GM19468 (cell line): Measurements from ENCODE around the gene IQCN.
"Not testable (repeated sequence)": the region's sequence is repeated elsewhere in the genome, so short reads cannot be mapped to it uniquely, and the experiment has no call there.

Experiments
- ATAC-seq: cut with Tn5 transposase; IDR thresholded peaks from one replicate; pipeline ENCODE4 v1.9.1; 2021; ENCODE audit warnings: mild to moderate bottlenecking, moderate library complexity, moderate number of reproducible peaks; ENCODE audit not compliant: unreplicated experiment; ENCODE audit errors: extremely low read depth

IQCN gene

DNA sequence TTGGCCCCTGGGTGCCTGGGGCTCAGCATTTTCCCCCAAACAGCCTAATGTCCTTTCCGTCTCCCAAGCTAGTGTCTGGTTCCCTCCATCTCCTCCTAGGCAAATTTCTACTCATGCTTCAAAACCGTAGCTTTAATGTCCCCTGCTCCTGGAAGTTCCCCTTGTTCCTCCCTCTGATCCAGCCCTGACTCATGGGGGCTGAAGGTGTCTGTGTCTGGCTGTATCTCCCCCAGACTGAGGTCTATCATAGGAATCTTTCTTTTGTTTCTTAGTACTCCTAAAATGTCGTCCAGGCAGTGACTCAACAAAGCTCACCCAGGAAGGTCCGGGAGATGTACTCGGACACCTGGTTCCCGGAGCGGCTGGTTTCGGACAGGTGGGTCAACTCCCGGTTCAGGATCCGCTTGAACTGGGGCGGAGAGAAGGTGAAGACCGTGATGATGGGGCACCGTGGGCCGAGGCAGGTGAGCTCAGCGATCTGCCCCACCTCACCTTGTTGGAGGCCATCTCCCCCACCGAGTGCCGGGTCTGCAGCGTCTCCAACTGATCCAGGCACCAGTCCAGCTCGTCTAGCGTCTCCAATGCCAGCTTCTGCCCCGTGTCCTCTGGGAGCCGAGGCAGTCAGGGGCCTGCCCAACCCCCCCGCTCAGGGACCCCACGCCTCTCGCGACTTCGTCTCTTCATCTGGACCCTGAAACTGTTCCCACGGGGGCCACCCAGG, 54.2 kb downstream of the IQCN start:
- no peak for ATAC-seq

DNA sequence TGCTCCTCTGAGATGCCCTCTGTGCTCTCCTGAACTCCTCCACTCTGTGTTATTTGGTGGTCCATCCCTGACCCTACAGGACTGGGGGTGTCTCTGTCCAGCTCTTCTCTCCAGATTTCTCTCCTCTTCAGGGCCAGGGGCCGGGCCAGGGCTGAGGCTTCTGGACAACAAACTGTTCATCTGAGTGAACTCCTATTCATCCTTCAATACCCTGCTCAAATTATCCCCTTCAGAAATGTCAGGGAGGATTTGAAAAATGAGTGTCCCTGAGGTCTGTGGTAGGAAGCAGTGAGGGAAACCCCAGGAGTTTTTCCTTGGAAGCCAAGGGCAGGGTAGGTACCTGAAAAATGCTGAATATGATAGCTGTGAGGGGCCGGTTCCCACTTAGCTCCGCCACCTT, 55.7 kb downstream of the IQCN start:
- no peak for ATAC-seq

- no peak for ATAC-seq
These were observed 56.1 kb downstream of the IQCN start for GRCh38 chr19:18218159-18218558.

DNA sequence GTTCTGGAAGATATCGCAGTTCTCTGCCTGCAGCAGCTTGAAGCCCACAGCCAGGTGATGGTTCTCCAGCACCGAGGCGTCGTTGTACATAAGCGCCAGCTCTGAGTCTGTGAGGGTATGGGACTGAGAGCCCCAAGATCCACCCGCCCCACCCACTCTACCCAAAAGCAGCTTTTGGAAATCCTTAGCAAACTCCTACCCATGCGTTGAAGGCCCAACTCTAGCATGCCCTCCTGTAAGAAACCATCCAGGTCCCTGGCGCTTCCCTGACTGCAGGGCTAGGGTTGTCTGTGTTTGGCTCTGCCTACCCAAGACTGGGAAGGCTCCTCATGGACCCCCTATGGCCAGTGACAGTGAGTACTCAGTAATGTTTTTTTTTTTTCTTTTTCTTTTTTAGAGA, 57.5 kb downstream of the IQCN start:
- ATAC-seq: no peak

DNA sequence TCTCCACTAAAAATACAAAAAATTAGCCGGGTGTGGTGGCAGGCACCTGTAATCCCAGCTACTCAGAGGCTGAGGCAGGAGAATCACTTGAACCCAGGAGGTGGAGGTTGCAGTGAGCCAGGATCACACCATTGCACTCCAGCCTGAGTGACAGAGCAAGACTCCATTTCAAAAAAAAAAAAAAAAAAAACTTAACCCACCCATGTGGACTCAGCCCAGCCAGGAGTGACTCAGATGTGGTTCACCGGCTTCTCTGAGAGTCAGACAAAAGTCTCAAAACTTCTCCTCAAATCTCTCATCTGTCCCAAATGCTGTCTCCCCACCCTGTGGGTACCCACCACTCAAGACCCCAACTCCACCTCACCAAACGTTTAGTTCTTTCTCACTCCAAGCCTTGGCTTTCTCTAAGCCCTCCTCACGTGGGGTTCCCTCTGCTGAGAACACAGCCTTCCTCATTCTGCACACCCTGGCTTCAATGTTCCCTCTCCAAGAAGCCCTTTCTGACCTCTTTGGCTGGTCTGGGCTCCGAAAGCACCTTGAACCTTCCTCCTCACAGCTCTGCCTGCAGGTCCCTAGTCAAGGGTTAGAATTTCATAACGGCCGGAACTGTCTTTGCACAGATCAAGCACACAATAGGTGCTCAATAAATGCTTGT, 59.3 kb downstream of the IQCN start:
- ATAC-seq: no peak

DNA sequence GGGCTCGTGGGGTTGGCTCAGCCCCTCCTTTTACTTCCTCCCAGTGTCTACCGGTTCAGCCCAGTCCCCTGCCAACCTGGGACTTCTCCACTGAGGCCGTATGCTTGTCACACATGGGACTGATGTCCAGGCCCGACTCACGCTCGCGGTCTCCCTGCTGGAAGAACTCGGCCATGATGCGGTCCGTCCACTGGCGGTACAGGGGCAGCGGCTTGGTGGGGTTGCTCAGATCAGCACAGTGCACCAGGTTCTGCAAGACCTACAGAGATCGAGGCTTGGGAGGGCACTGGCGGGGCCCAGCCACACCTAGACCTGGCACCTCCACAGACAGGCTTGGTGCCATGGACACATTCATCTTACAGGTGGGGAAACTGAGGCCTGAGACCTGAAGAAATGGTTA, 62.6 kb downstream of the IQCN start:
- no peak for ATAC-seq

DNA sequence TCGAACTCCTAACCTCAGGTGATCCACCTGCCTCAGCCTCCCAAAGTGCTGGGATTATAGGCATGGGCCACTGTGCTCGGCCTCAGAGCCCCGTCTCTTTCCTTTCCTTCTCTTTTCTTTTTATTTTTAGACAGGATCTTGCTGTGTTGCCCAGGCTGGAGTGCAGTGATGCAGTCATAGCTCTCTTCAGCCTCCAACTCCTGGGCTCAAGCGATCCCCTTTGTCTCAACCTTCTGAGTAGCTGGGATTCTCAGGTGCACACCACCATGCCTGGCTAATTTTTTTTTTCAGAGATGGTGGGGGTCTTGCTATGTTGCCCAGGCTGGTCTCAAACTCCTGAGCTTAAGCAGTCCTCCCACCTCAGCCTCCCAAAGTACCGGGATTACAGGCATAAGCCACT, 64.3 kb downstream of the IQCN start:
- ATAC-seq: not testable (repeated sequence)

GRCh38 chr19:18208098-18208951, 65.9 kb downstream of the IQCN start:
- ATAC-seq: no peak
